ENCODE results near the gene SLC35D2.

Gene SLC35D2

GRCh38 chr9:96417661-96418082 lies 34.2 kb upstream of the SLC35D2 start:
- no peaks in the 10 kb centered on the region for H3K36me3 ChIP-seq (ENCODE audit: control insufficient read depth in 1 of 2, insufficient read depth in 2 of 2, low read length in 2 of 2)
- no peaks in the 10 kb centered on the region for H3K9me3 ChIP-seq (ENCODE audit: control insufficient read depth in 1 of 2, low read length in 2 of 2)
- H3K27me3 ChIP-seq (ENCODE audit: low read depth, low read length), result no peaks in the 10 kb centered on the region
- H3K27ac ChIP-seq (ENCODE audit: low read length), result no peak overlapping the region
- H3K4me1 ChIP-seq (ENCODE audit: control insufficient read depth in 1 of 2, insufficient read depth in 2 of 2, low read length in 2 of 2), result peaks cover 8 to 26% of the 10 kb centered on the region in 2 donors
- H3K4me3 ChIP-seq (ENCODE audit: low read depth in 1 of 2, low read length in 2 of 2), result peak overlapping the region; percentile 68 to 97

- peaks cover 8 to 26% of the 10 kb centered on the region in 2 donors for H3K4me1 ChIP-seq (ENCODE audit: control insufficient read depth in 1 of 2, insufficient read depth in 2 of 2, low read length in 2 of 2)
- H3K36me3 ChIP-seq (ENCODE audit: control insufficient read depth in 1 of 2, insufficient read depth in 2 of 2, low read length in 2 of 2), result no peaks in the 10 kb centered on the region
- H3K9me3 ChIP-seq (ENCODE audit: control insufficient read depth in 1 of 2, low read length in 2 of 2), result no peaks in the 10 kb centered on the region
- H3K4me3 ChIP-seq (ENCODE audit: low read depth in 1 of 2, low read length in 2 of 2), result peak overlapping the region; percentile 83 to 85
- H3K27me3 ChIP-seq (ENCODE audit: low read depth, low read length), result no peaks in the 10 kb centered on the region
- peak overlapping the region; percentile 92 for H3K27ac ChIP-seq (ENCODE audit: low read length)
These were observed 33.6 kb upstream of the SLC35D2 start for GRCh38 chr9:96417051-96417586.

- H3K4me3 ChIP-seq (ENCODE audit: low read depth in 1 of 2, low read length in 2 of 2), result no peak overlapping the region
- no peak overlapping the region for H3K27ac ChIP-seq (ENCODE audit: low read length)
- peaks cover 2 to 9% of the 10 kb centered on the region in 2 donors for H3K4me1 ChIP-seq (ENCODE audit: control insufficient read depth in 1 of 2, insufficient read depth in 2 of 2, low read length in 2 of 2)
These were observed 30.1 kb upstream of the SLC35D2 start for GRCh38 chr9:96413302-96414221.

GRCh38 chr9:96412174-96412913 lies 28.8 kb upstream of the SLC35D2 start:
- no peaks in the 10 kb centered on the region for H3K36me3 ChIP-seq (ENCODE audit: control insufficient read depth in 1 of 2, insufficient read depth in 2 of 2, low read length in 2 of 2)
- no peaks in the 10 kb centered on the region for H3K27me3 ChIP-seq (ENCODE audit: low read depth, low read length)
- H3K4me1 ChIP-seq (ENCODE audit: control insufficient read depth in 1 of 2, insufficient read depth in 2 of 2, low read length in 2 of 2), result peaks cover 2 to 9% of the 10 kb centered on the region in 2 donors
- H3K27ac ChIP-seq (ENCODE audit: low read length), result no peak overlapping the region
- H3K9me3 ChIP-seq (ENCODE audit: control insufficient read depth in 1 of 2, low read length in 2 of 2), result no peaks in the 10 kb centered on the region
- no peak overlapping the region for H3K4me3 ChIP-seq (ENCODE audit: low read depth in 1 of 2, low read length in 2 of 2)

More at GRCh38 chr9:96413302-96414221, 30.1 kb upstream of the SLC35D2 start:
- Histone ChIP-seq H3K36me3 (ENCODE audit: control insufficient read depth in 1 of 2, insufficient read depth in 2 of 2, low read length in 2 of 2) (no peaks in the 10 kb centered on the region), H3K27me3 (ENCODE audit: low read depth, low read length) (no peaks in the 10 kb centered on the region), H3K9me3 (ENCODE audit: control insufficient read depth in 1 of 2, low read length in 2 of 2) (no peaks in the 10 kb centered on the region)

GRCh38 chr9:96411129-96411838 lies 27.8 kb upstream of the SLC35D2 start:
- Histone ChIP-seq H3K27me3 (ENCODE audit: low read depth, low read length) (no peaks in the 10 kb centered on the region), H3K9me3 (ENCODE audit: control insufficient read depth in 1 of 2, low read length in 2 of 2) (no peaks in the 10 kb centered on the region), H3K36me3 (ENCODE audit: control insufficient read depth in 1 of 2, insufficient read depth in 2 of 2, low read length in 2 of 2) (no peaks in the 10 kb centered on the region), H3K4me3 (ENCODE audit: low read depth in 1 of 2, low read length in 2 of 2) (no peak overlapping the region), H3K4me1 (ENCODE audit: control insufficient read depth in 1 of 2, insufficient read depth in 2 of 2, low read length in 2 of 2) (peaks cover 0 to 2% of the 10 kb centered on the region in 2 donors), H3K27ac (ENCODE audit: low read length) (no peak overlapping the region)

GRCh38 chr9:96408409-96409280 lies 25.1 kb upstream of the SLC35D2 start:
- Histone ChIP-seq H3K4me3 (ENCODE audit: low read depth in 1 of 2, low read length in 2 of 2) (no peak overlapping the region), H3K4me1 (ENCODE audit: control insufficient read depth in 1 of 2, insufficient read depth in 2 of 2, low read length in 2 of 2) (no peaks in the 10 kb centered on the region), H3K27ac (ENCODE audit: low read length) (no peak overlapping the region), H3K36me3 (ENCODE audit: control insufficient read depth in 1 of 2, insufficient read depth in 2 of 2, low read length in 2 of 2) (no peaks in the 10 kb centered on the region), H3K27me3 (ENCODE audit: low read depth, low read length) (no peaks in the 10 kb centered on the region), H3K9me3 (ENCODE audit: control insufficient read depth in 1 of 2, low read length in 2 of 2) (no peaks in the 10 kb centered on the region)

GRCh38 chr9:96400132-96400910 lies 16.8 kb upstream of the SLC35D2 start:
- H3K36me3 ChIP-seq (ENCODE audit: control insufficient read depth in 1 of 2, insufficient read depth in 2 of 2, low read length in 2 of 2), result no peaks in the 10 kb centered on the region
- H3K4me1 ChIP-seq (ENCODE audit: control insufficient read depth in 1 of 2, insufficient read depth in 2 of 2, low read length in 2 of 2), result no peaks in the 10 kb centered on the region
- H3K27me3 ChIP-seq (ENCODE audit: low read depth, low read length), result no peaks in the 10 kb centered on the region
- H3K27ac ChIP-seq (ENCODE audit: low read length), result no peak overlapping the region
- H3K9me3 ChIP-seq (ENCODE audit: control insufficient read depth in 1 of 2, low read length in 2 of 2), result no peaks in the 10 kb centered on the region
- H3K4me3 ChIP-seq (ENCODE audit: low read depth in 1 of 2, low read length in 2 of 2), result no peak overlapping the region

- H3K4me3 ChIP-seq (ENCODE audit: low read depth in 1 of 2, low read length in 2 of 2), result no peak overlapping the region
- H3K27me3 ChIP-seq (ENCODE audit: low read depth, low read length), result no peaks in the 10 kb centered on the region
- no peak overlapping the region for H3K27ac ChIP-seq (ENCODE audit: low read length)
These were observed 15.8 kb upstream of the SLC35D2 start for GRCh38 chr9:96399325-96399633.

GRCh38 chr9:96398582-96399324 lies 15.2 kb upstream of the SLC35D2 start:
- H3K36me3 ChIP-seq (ENCODE audit: control insufficient read depth in 1 of 2, insufficient read depth in 2 of 2, low read length in 2 of 2), result no peaks in the 10 kb centered on the region
- peak overlapping the region; percentile 14 for H3K27ac ChIP-seq (ENCODE audit: low read length)
- H3K4me1 ChIP-seq (ENCODE audit: control insufficient read depth in 1 of 2, insufficient read depth in 2 of 2, low read length in 2 of 2), result no peaks in the 10 kb centered on the region
- no peaks in the 10 kb centered on the region for H3K27me3 ChIP-seq (ENCODE audit: low read depth, low read length)
- H3K9me3 ChIP-seq (ENCODE audit: control insufficient read depth in 1 of 2, low read length in 2 of 2), result no peaks in the 10 kb centered on the region
- peak overlapping the region in 1 of 2 donors; percentile 13 for H3K4me3 ChIP-seq (ENCODE audit: low read depth in 1 of 2, low read length in 2 of 2)

More at GRCh38 chr9:96399325-96399633, 15.8 kb upstream of the SLC35D2 start:
- no peaks in the 10 kb centered on the region for H3K36me3 ChIP-seq (ENCODE audit: control insufficient read depth in 1 of 2, insufficient read depth in 2 of 2, low read length in 2 of 2)
- H3K9me3 ChIP-seq (ENCODE audit: control insufficient read depth in 1 of 2, low read length in 2 of 2), result no peaks in the 10 kb centered on the region
- H3K4me1 ChIP-seq (ENCODE audit: control insufficient read depth in 1 of 2, insufficient read depth in 2 of 2, low read length in 2 of 2), result no peaks in the 10 kb centered on the region

All from muscle layer of duodenum (tissue), 2 donors.